HK-2 (cell line): ENCODE measurements around the gene CRISP2.

Experiments
- DNase-seq: peaks from one replicate; pipeline ENCODE4 v3.0.0-alpha.2; 2018; ENCODE audit not compliant: unreplicated experiment

Gene CRISP2

DNA sequence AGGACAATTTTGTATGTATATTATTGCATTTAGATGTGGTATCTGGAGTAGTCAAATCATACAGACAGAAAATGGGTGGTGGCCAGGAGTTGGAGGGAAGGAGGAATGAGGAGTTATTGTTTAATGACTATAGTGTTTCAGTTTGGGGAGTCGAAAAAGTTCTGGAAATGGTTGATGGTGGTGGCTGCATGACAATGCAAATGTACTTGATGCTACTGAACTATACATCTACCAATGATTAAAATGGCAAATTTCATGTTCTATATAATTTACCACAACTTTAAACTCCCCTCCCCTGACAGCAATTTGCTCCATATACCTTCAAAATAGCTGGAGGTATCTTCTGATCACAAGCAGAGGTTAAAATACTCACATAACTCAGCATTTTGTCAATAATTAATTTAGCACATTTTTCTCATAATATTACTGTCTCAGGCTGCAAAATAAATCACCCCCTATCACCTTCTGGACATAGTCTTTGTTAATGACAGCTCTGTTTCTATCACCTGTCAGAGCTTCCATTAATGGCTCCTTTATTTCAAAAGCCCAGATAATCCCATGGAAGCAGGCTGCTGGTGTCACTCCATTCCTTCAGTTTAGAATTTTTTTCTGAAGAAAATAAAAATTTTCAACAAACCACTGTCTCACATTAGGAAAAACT lies 51.0 kb downstream of the CRISP2 start:
- no peak for DNase-seq

DNA sequence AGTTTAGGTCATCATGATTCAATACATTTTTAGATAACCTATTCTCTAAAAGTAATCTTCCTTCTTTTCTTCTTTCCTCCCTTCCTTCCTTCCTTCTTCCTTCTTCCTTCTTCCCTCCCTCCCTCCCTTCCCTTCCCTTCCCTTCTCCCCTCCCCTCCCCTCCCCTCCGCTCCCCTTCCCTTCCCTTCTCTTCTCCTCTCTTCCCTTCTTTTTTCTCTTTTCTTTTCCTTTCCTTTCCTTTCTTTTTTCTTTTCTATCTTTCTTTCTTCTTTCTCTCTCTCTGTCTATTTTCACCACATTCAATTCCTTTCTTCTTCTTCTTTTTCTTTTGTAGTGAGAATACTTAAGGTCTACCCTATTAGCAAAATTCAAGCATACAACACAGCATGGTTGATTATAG lies 59.4 kb downstream of the CRISP2 start:
- no peak for DNase-seq

DNA sequence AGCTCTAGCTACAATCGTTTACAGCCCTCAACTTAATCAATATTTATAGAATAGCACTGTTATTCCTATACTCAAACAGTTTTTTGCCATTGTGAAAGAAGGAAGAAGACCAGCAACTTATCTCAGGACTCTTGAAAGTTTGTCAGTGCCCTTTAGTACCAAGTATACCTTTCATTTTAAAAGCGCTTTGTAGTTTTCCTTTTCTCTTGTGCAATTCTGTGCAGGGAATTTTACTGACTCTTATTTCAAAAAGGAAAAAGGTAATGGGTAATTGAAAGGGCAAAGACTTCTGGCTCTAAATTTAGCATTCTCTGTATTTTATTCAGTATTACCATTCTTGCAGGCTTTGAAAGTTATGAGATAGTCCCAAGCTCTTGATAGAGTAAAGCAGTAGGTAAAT lies 59.9 kb downstream of the CRISP2 start:
- DNase-seq, result no peak

DNA sequence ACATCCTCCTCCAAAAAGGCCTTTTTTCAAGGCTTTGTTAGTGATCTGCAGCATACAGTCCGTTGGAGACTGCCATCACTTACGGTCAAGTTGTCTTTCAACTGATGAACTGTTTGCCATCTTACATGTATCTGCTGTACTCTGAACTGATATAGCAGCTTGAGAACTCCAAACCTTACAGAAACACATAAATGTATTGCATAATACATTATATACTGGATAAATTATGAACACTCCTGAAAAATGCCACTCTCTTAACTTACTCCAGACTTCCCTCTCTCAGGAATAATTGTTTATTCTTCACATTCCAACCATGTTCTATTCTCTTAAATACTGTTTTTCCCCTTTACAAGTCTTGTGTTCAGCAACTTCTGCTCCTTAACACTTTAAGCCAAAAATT lies 62.1 kb downstream of the CRISP2 start:
- no peak for DNase-seq

DNA sequence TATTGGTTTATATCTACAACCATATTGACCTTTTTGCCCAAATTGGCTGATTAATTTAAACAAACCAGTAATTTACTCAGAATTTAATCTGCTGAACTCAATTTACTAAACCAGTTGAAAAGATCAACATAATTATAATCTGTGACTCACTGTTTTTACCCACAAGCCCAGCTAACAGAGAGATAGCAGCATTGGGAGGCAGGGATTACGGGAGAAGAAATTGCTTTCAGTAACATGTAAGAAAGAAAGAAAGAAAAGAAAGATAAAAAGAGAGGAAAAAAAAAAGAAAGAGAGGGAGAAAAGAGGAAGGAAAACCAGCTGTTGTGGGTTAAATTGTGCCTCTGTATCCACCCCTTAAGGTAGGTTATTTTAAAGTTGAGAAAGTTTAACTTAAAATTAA lies 63.4 kb downstream of the CRISP2 start:
- DNase-seq, result no peak

DNA sequence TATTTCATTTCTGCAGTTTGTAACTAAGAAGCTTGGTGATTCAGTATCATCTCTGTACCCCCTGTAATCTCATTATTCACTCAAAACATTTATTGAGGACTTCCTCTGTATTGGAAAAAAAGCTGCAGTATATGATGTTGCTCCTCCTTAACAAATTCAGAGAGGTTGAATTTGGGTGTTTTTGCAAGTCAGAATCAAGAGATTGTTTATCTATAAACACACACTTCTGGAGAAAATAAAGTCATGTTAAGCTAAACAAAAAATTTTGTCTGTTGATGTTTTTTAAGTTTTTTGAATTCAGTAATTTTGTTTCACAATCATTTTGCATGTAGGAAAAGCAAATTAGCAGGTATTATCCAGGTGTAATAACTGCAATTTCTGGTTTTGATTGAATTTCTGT lies 65.3 kb downstream of the CRISP2 start:
- DNase-seq, result no peak

DNA sequence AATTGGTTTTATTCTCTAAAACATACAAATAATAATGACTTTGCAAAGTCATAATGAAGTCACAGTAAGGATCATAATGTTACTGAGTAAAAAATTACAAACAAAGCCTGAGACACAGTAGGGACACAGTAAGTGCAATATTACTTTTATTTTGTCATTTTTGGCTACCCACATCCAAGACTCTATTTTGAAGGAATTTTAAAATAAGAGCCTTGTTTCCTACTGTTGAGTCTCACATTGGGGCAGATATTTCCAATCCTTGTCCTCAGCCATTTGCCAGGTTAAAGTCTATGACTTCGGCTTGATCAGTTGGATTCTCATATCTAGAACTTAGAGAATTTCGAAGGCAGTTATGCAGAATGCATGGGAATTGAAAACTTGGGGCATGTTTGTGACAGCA lies 65.9 kb downstream of the CRISP2 start:
- DNase-seq, result no peak

DNA sequence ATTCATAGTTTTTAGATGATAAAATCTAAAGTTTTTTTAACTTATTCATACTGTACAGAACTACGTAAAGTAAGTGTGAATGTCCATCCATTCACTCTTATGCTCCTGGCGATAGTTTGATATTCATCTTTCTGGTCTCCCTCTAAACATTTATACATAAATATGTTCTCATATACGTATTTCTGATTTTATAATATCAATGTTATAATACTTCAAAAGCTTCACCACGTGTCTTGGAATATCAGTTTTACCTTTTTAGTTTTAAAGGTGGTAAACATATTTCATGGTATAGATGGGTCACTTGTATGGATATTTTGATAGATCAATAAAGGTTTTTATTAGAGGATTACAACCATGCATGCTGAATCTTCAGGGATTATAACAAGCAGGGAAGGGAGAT lies 66.4 kb downstream of the CRISP2 start:
- no peak for DNase-seq

DNA sequence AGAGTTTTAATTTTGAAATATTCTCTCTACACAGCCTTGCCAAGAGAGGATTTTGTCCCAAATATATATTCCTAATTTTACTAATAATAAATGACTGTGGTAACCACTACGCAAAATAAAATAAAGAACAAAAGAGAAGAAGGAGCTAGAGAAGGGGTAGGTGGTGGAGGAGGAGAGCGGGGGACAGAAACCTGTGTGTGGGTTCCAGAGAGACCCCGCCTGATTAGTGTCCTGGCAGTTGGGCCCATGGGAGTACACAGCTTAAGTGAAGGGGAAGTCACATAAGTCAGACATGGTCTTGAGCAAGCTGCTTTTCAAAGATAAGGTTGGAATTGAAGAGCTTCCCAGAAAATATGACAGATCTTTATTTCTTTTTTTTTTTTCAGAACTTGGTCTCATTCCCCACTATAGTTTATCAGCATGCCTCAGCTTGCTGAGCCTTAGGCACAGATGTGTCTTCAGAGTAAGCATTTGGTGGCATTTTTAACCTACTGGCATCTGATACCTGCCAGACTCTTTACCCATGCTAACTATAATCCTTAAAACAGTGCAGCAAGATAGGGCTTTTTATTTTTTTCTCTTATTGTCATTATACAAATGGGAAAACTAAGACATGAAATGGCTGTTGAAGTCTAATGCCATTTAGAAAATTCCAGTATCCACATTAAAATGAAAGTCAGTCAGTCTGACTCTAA lies 67.1 kb downstream of the CRISP2 start:
- DNase-seq, result no peak

DNA sequence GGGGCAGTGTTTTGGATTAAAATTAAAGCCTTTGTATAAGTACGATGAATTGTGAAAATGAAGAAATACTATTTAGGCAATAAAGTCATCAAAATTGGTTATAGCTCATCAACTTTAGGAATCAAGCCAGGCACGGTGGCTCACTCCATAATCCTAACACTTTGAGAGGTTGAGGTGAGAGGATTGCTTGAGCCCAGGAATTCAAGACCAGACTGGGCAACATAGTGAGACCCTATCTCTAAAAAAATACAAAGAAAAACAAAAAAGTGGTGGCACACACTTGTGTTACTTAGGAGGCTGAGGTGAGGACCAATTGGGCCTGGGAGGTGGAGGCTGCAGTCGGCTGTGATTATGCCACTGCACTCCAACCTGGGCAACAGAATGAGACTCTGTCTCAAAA lies 68.2 kb downstream of the CRISP2 start:
- DNase-seq, result no peak
